Posterior cingulate gyrus (tissue), 11 donors: ENCODE data around the gene CDC45.

Experiments
- DNase-seq, 10 donors: peaks; one replicate each; pipeline versions ENCODE4 v3.0.0 to v3.0.0-alpha.2; 2020 to 2021; ENCODE audit warnings: mixed read lengths in 3 of 10
- intact Hi-C: fragments of 100-400 bp; cut with DNase I; formaldehyde crosslinking; loops from one replicate; pipeline ENCODE4 v1.15.1; 2023

CDC45 gene

GRCh38 chr22:19447330-19448075 lies 32.2 kb upstream of the CDC45 start, which contains the start of gene C22orf39:
Gene C22orf39, minus strand, starts transcription at chr22:19447711. Its CDS starts 23 bp downstream, at chr22:19447688.
- peak; percentile 91 to 99 (median 95) for DNase-seq
- intact Hi-C loops: loop anchor here (1.0 kb wide), 1 partner anchor 15 kb away; the partner anchor contains the start of gene MRPL40

- no peak for DNase-seq
- intact Hi-C loops: no loop called here
Measured at GRCh38 chr22:19448076-19448607, 31.6 kb upstream of the CDC45 start.

- no peak for DNase-seq
- intact Hi-C loops: no loop called here
Measured at GRCh38 chr22:19448739-19449421, 30.8 kb upstream of the CDC45 start.

- no peak for DNase-seq
- intact Hi-C loops: no loop called here
Measured at GRCh38 chr22:19449422-19449767, 30.3 kb upstream of the CDC45 start.

- DNase-seq: no peak
- intact Hi-C loops: no loop called here
Measured at GRCh38 chr22:19450363-19451175, 29.2 kb upstream of the CDC45 start.

- no peak for DNase-seq
- intact Hi-C loops: no loop called here
Measured at GRCh38 chr22:19451570-19451969, 28.1 kb upstream of the CDC45 start.

DNA sequence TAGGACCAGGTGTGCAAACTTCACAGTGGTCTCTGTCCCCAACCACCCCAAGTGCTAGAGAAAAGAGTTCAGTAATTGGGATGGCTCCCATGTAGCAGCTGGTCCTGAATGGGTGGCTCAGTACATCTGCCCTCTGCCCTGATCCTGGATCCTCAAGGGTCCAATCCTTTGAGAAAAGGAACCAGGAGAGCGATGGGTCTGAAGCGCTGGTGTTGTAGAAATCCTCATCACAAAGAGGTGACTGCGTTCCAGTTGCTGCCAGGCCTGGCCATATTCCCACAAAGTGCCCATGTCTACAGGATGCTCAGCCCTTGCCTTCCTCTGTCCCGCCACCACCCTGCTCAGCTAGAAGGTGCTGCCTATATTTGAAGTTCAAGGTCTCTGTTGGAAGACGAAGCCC lies 26.0 kb upstream of the CDC45 start:
- no peak for DNase-seq
- intact Hi-C loops: no loop called here

GRCh38 chr22:19454156-19454555 lies 25.6 kb upstream of the CDC45 start:
- DNase-seq: no peak
- intact Hi-C loops: no loop called here

- no peak for DNase-seq
- intact Hi-C loops: no loop called here
Measured at GRCh38 chr22:19455033-19455432, 24.7 kb upstream of the CDC45 start.

GRCh38 chr22:19455585-19456370 lies 23.9 kb upstream of the CDC45 start:
- intact Hi-C loops: no loop called here
- DNase-seq: no peak

DNA sequence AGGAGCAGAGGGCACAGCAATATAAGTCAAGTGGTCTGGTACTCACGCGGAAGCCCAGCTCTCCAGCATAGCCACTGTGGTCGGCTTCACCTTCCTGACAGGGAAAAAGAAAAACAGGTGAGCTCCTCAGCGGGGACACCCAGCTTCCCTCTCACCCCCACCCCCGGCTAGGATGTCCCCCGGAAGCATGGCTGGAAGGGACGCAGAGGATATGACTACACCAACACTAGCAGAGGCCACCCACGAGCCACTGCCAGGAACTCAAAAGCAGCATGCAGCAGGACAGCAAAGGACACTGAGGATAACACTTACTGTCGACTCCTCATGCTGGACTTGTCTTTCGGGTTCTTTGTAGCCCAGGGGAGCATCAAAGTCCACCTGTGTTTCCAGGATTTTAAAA lies 23.2 kb upstream of the CDC45 start:
- no peak for DNase-seq
- intact Hi-C loops: no loop called here

- no peak for DNase-seq
- intact Hi-C loops: no loop called here
Measured at GRCh38 chr22:19457828-19458428, 21.8 kb upstream of the CDC45 start.

GRCh38 chr22:19460036-19460435 lies 19.7 kb upstream of the CDC45 start:
- intact Hi-C loops: no loop called here
- DNase-seq: no peak

DNA sequence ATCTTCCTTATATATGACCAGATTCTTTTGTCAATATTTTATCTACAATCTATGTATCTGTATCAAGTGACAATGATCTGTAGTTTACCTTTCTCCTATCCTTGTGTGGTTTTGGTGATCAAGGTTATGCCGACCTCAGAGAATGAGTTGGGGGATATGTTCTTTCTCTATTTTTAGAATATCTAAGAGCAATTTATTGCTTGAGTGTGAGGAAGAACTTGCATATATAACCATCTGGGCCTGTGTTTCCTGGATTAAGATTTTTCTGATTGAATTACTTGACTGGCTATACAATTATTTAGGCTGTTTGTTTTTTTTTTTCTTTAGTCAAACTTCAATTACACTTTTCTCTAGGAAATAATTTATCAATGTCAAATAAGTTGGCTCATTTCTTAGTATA lies 18.2 kb upstream of the CDC45 start:
- DNase-seq: no peak
- intact Hi-C loops: no loop called here

DNA sequence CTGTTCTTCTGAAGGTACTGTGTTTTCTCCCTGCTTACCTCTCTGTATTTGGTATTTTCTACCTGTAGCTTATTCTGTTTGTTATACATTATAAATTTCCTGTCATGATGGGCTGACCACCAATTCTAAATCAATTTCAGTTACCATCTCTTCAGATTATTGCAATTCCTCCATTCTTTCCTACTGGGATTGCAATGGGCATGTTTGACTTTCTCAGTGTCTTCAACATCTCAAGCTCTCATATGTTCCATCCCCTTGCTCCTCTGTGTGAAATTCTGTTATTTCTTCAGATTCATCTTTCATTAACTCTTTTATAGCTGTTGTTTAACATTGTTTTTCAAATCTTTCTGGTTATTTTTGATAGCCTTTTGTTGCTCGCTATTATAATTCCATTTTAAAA lies 16.7 kb upstream of the CDC45 start:
- DNase-seq: no peak
- intact Hi-C loops: no loop called here

- intact Hi-C loops: no loop called here
- DNase-seq: no peak
Measured at GRCh38 chr22:19463491-19464469, 15.9 kb upstream of the CDC45 start.

- no peak for DNase-seq
- intact Hi-C loops: no loop called here
Measured at GRCh38 chr22:19464546-19464945, 15.2 kb upstream of the CDC45 start.

DNA sequence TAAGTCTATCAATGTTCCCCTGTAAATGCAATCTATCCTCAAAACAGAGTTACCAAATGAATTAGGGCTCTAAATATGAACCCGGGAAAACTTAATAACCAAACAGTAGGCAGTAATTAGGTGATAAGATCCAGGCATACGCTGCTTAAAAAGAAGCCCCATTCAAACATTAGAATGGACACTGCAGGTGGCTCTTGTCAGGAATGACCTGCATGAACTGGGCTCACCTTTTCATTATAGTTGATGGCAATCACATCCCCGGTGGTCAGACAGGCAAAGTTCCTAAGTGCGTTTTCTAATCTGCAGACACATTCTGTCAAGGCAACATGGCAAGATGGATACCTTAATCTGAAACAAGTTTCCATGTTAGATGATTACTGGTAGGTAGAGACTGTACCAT lies 14.7 kb upstream of the CDC45 start:
- intact Hi-C loops: no loop called here
- no peak for DNase-seq
